Stimulated activated CD4-positive, alpha-beta T cell treated with anti-CD3 and anti-CD28 coated beads, Interleukin-1b, Interleukin-23, amount 100 ng/mL, for 4 hours (primary cell): Measurements from ENCODE around the gene ADAMTS5.

Source experiments
- DNase-seq, 2 donors: peaks; one replicate each; pipeline ENCODE4 v3.0.0-alpha.2; 2020; ENCODE audit warnings: low read depth in 2 of 2

The ADAMTS5 gene

DNA sequence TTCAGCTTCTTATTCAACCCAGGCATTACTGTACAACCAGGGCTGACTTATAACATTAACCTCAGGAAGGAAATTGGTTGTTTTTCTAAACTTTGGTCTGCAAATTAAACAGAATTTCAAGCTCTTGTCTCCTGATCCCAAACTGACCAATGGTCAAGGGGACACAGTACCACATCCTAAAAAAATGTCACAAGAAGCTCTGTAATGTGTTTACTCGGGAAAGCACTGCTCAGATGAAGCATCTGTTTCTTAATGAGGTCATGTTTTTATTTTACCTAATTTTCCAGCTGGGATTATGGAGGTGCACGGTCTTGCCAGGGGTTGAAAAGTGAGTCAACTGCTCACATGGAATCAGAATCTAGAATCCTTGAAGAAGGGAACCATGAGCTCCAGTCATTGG is 18.7 kb downstream of the ADAMTS5 start:
- DNase-seq = no peak

DNA sequence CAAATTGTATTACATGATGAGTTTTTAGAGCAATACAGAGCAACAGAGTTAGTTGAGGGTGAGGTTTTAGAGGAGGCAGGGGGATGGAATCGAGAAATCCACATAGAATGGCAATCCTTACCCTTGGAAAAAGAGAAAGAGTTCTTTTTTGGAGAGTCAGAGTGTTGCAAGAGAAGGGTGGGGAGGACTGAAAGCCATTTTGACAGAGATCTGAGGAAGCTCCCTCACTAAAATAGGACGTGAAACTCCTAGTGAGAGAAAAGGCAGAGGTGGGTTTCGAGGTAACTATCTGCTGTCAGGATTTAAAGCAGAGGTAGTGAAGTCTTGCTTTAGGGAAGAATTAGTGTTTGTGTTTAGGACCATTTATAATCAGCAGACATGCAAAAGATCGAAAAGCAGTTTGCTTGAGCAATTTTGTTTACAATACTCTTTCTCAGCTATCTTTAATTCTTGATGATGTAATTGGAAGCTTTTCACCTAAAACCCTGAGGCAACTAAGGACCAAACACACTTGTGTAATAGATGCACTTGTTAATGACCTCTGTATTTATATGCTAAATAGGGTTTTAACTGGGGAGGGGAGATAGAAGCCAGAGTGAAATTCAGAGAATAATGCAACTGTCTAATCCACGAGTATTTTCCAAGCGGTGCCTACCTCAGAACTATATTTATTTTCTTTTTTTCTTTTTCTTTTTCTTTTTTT is 20.0 kb downstream of the ADAMTS5 start:
- no peak for DNase-seq

DNA sequence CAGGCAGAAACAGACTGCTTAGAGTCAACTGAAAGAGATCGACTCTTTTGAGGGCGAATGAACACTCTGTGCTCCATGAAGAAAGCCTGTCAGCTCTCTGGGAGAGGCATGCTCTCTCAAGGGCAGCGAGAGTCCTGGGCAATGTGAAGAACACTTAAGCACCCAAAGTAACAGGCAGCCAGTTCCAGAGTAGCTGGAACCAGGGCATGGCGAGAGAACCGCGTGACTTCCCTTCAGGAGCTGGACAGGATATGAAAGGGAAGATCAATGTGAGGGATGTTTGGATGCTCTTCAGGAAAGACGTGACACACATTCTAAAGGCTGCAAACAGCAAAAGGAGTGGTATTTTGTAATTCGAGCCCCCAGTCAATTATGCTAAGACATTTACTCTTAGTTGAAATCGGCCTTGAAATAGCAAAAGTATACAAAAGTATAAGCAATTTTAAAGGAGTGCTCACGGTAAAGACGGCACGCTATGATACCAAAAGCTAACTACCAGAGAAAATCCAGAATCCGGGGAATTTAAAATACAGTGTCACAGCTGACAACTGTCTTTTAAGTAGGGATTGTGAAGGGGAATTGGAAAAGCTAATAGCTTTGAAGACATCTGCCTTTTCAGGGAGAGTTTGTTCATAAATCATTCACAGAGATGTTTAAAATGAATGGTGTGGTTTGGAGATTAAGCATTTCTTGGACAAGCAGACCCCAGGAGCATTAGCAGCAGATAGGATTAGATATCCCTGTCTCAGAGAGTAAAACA is 20.8 kb downstream of the ADAMTS5 start:
- no peak for DNase-seq

DNA sequence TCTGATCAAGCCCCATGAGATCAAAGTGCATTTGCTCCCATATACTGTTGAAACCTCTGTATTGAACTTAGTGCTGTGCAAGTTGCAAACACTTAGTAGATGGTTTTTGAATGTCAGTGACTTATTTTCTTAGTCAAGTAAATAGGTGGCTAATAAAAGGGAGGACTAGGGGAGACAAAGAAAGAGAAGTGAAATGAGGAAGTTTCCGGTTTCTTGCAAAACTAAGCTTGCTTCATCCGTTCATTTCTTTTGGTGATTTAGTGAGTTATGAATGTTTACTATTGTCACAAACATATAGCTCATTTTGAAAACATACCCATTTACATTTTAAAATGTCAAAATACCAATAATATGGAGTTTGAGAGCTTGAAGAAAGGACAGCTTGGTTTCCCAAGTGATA is 23.0 kb downstream of the ADAMTS5 start:
- no peak for DNase-seq

DNA sequence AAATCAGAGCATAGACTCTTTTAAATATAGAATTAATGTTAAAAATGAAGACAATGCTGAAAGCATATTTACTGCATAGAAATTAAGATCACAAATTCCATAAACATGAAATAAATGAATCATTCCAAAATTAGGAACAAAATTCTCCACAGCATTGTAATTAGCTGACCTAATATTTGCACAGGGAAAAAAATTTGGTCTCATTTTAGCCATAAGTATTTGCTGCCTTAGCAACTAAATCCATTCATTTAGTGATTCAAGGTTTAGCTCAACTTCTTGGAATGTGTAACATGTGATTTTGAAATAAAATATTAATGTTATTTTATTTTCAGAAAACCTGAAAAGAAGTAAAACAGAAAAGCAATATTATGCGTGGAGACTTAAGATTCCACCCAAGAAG is 25.5 kb downstream of the ADAMTS5 start:
- no peak for DNase-seq

DNA sequence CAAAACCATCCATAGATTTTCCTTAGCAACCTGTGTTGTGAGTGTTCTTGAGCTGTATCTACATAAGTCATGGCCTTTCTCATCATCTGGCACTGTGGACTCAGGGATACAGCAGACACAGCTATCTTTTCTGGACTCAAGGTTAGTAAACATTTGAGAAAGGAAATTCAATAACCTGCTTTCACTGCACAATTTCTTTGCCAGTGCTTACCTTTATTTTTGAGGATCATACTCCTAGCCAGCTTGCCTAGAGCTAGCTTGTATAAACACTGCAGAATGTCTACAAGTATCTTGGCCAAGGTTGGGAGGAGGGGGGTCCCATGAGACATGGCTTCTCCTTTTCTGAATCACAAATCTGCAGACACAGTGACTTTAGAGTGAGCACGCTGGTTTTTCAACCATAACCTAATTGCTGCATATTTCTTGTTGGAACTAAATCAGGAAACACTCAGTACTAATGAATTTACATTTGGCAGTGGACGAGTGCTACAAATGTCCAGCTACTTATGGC is 27.2 kb downstream of the ADAMTS5 start:
- no peak for DNase-seq

DNA sequence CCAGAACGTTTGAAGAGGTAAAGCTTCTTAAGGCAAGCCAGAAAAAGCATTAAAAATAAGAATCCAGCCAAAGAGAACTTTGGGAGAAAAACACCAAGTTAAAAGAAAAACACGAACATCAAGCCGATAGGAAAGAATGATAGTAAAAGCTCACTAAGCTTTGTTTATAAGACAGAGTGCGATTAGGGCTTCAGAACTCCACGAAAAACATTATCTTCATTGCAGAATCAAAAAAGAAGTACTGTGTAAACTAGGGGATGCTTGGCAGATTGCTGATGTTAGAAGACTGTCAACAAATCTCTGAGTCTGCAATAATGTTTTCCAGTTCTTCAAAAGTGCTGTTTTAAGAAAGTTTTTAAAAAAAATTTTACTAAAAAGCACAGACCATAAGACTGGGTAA is 30.2 kb downstream of the ADAMTS5 start:
- no peak for DNase-seq

DNA sequence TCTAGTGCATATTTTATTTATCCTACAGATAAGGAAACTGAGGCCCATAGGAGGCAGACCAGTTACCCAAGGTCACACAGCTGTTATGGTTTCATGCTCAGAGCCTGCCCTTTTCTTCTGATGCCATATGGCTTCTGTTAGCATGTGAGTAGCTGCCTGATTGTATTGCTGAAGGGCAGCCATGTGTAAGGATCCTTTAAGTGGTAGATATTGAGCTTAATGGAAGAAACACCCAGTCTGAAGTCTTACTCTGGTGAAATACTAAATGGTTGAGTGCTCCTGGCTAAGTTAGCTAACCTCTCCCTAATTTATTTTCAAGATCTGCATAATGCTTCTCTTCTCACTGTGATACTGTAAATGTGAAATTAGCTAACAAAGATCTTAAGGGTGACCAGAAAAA is 30.9 kb downstream of the ADAMTS5 start:
- DNase-seq = no peak

DNA sequence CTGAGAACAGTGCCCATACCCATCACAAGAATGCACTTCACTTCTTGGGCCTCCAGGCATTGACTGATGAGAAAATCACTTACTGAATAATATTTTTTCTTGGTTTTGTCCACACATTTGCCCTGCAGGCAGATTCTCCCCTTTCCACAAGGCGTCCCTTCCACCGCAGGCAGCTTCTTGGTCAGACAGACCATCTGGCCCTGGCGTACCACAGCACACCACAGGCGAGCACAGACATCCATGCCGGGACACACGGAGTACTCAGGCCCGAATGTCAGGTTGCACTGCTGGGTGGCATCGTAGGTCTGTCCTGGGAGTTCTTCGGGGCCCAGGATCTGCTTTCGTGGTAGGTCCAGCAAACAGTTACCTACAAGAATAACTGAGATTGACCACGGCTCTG is 32.5 kb downstream of the ADAMTS5 start:
- DNase-seq = no peak

DNA sequence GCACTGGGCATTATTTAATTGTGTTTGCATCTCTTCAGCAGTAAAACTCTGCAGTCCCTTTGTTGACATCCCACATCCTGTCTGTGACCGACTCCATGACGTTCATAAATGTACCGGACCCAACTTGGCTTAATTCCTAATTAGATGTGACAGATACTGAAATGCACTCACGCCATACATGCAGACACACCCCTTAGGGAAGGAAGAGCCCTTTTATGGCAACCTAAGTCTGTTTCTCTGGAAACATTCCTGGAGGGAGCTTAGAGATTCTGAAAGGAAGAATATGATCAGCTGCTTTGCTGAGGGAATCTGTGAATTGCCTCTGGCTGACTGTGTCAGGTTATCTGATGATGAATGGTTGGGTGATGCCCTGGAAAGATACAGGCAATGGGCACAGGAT is 33.4 kb downstream of the ADAMTS5 start:
- DNase-seq = no peak

DNA sequence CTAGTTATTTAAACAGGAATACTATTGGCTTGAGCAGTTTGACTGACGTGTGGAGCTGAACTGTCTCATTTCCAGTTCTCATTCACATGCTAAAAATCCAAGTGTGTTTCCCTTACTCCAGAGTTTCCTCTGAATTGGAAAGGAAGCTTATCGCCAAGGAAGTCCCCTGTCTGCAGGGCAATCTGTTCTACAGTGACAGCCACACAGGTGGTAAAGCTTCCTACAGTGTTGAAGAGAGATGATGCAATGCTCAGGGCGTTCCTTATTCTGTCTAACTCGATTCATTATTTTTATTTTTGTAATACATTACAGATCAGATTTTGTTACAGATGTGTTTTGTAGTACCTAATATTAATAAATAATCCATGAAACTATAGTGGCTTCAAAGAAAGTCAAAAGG is 41.3 kb downstream of the ADAMTS5 start:
- DNase-seq = no peak

DNA sequence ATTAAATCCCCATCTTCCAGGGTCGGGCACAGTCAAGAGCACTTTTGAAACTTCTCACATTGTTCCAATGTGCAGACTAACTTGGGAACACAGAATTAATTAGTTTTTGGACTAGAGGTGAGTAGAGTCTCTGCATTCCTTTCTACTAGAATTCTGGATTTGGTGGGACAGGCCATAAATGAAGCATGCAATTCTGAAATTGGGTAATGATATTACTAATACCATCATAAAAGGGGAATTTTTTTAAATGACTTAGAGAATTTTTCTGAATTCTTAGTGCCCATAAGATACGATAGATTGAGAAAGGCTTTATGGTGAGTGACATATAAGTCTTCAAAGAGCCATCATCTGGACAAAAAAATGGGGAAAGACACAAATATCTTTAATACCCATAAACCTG is 41.8 kb downstream of the ADAMTS5 start:
- DNase-seq = no peak

DNA sequence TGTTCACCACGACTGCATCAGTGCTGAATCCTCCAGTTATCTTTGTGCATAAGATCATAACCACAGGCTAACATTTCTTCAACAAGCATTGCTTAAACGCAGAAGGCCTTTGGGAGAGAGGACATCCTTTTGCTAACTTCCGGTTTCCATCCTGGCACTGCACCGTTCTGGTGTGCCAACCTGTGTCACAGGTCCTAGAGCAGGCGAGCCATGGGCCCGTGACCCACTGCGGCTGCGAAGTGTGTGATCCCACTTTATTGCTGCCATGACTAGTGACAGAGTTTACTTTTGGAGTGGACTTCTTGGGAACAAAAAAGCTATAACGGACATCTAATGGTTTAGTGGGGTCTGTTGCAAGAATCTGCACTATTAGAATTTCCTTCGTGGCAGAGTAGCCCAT is 42.9 kb downstream of the ADAMTS5 start:
- DNase-seq = no peak

DNA sequence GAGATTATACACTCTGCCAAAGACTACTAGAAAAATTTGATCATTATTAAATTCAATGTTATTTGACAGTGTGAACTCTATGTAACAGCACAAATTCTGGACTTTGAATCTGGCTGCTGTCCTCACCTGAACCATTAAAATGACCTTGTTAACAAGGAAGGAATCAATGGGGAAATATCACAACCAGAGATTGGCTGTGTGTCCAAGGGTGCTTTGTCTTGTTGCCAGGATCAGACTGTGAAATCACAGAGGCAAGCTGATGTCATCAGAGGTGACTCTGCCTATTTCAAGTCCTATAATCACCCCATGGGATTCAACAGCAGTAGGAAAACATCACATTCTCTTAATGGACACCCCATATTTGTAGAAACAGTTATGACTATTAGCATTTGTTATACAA is 46.8 kb downstream of the ADAMTS5 start:
- no peak for DNase-seq

DNA sequence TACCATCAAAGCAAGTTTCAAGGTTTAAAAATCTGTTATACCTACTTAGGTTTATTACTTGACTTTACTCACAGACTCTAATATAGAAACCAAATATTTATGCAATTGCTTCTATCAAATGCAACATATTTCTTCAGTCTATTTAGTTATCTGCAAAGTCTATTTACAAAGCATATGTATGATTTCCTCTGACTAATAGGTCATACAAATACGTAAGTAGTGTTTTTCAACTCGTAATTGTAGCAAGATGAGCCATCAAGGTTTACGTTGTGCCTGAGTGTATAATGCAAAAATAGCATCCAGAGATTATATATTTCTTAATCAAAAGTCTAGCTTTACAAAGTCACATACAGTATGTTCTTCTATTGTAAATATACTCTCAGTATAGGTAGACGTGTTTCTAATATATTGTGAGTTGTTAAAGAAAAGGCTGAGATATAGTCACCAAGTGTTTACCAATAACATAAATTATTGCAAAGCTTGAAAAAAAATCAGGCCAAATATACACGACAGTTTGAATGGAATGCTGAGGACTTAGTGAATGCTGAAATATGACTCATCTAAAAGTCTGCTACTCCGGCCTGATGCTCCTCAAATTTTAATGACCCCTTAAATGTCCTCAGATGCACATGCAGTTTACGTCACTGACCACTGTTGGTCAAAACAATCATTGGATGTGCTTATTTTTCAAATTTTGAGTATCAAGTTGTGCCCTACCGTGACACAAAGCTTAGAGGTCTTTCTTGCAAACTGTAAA is 48.4 kb downstream of the ADAMTS5 start:
- no peak for DNase-seq

DNA sequence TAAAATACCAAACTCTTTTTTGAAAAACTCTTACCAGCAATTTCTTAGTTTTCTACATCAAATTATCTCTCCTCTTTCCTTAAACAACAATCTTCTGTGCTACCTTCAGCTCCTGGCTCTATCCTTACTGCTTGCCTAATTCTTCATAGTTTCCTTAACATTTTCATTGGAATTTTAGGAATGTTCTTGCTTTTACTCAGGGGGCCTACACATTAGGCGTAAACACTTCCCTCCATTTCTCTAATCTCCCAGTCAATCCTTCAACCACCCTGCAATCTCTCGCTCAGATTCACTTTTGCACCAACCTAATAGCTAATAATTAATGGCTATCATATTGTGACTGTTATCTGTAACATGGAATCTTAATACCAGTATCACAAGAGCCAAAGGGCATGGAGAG is 50.1 kb downstream of the ADAMTS5 start:
- DNase-seq = no peak

DNA sequence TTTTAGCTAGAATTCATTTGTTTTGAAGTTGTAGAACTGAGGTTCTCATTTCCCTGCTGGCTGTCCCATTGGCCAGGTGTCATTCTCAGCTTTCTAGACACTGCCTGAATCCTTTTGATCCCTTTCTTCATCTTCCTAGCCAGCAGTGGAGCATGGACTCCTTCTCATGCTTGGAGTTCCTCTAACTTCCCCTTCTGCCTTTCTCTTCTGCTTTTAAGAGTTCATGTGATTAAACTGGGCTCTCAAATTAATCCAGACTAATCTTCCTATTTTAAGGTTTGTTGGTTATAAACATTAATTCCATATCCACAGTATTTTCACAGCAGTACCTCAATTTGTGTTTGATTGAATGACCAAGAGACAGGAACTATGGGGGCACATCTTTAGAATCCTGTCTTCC is 52.3 kb downstream of the ADAMTS5 start:
- no peak for DNase-seq

DNA sequence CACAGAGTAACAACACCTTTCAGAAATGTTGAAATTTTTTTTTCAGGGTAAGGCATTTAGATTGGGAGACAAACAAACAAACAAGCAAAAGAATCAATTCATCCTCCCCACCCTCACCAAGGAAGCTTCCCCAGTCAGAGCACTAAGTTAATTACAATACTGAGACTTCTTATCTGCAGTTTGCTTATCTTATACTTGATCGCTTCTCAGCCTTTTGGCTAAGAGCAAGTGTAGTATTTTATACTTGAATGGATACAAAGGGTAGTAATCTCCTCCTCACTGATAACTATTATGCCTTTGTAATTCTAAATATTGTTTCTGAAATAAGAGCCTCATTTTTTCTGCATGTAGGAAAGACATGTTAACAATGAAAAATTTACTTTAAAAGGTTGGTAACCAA is 54.4 kb downstream of the ADAMTS5 start:
- no peak for DNase-seq

DNA sequence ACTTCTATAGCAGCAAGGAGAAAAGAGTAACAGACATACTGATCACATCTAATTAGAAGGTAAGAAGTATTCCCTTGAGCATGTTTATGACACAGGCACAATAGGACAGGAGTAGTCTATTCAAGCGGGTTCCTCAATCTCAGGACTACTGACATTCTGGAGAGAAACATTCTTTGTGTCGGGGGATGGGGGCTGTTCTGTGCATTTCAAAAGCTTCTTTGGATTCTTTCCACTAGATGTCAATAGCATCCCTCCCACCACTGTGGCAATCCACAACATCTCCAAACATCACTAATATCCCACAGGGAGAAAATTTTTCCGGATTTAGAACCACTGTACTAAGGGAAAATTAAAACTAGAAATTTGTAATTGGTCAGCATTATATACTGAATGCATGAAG is 56.9 kb downstream of the ADAMTS5 start:
- DNase-seq = no peak

DNA sequence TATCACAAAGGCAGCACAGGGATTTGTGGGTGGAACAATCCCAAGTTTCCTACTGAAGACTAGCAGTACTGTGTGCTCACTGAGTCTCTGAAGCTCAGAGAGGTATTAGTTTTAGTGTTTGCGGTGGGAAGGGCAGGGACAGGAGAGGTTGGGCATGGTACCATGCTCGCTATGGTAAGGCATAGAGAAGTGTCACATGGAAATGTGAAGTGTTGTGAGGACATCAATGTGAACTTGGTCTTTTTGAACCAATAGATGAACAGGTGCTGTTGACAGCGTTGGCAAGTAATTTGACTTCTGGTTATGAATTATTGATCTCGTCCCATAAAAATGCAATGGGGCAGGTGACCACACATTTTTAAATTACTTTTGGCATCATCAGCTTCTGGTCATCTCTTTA is 65.9 kb downstream of the ADAMTS5 start:
- no peak for DNase-seq

DNA sequence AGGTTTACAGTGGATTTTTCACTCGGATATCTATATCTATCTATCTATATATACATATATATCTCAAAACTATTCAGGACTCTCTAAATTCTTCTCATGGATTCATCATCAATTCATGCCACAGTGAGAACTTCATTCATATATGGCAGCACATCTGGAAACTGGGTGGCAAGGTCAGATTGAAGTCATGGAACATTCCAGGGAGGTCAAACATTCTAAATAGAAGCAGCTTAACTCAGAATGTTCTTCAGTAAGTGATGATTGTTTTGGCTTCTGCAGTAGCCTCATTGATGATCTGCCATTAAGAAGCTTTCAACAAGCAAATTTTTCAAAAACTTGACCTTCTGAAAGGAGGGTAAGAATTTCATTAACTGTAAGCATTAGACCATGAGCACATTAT is 74.7 kb downstream of the ADAMTS5 start:
- no peak for DNase-seq

DNA sequence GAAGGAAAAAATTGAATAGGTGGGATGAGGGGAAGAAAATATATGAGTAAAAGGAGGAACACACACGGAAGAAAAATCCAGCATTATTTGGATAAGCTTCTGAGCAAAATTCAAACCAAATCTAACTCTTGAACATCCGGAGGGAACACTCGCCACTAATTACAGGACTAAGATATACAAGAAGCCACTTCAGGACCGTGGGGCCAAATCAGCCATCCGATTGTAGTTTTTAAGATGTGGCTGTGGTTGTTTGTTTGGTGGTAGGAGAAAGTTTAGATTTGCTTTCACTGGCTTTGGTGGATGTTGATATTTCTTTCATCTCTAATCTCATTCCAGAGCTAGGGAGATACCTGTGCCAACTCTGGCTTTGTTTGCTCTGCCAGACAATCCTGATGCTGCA is 78.0 kb downstream of the ADAMTS5 start:
- DNase-seq = no peak

DNA sequence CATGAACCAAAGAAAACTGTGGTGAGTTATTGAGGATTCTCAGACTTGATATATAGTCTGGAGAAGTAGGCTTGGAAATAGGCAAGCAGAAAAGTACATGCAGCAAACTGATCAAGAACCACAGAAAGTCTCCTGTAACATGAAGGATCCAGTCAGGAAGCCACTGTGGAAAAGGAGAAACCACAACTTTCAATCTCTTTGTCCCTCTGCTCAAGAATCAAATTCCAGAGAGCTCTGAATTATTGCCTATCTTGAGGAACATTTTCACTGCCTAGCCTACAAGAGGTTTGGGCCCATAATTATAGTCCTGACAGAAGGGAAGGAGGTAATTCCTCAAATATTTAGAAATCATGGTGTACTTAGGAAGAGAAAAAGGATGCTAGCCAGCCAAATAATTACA is 78.6 kb downstream of the ADAMTS5 start:
- DNase-seq = no peak
